Mucosa of rectum (tissue), 2 donors: Measurements from ENCODE around the gene KCNIP2.

ENCODE experiments used
- H3K27ac ChIP-seq, 2 donors: one replicate each; pipeline ENCODE4 v1.7.0; 2013; ENCODE audit warnings: inconsistent platforms in 2 of 2, low read depth in 2 of 2, low read length in 2 of 2
- H3K27me3 ChIP-seq, 2 donors: one replicate each; pipeline ENCODE4 v1.7.0; 2013; ENCODE audit warnings: low read length in 2 of 2; ENCODE audit not compliant: control insufficient read depth in 2 of 2, insufficient read depth in 2 of 2
- H3K36me3 ChIP-seq, 2 donors: one replicate each; pipeline ENCODE4 v1.7.0; 2013; ENCODE audit warnings: low read length in 2 of 2; ENCODE audit not compliant: control insufficient read depth in 2 of 2, insufficient read depth in 2 of 2
- H3K4me1 ChIP-seq, 2 donors: one replicate each; pipeline ENCODE4 v1.7.0; 2013; ENCODE audit warnings: low read length in 2 of 2, mild to moderate bottlenecking in 1 of 2; ENCODE audit not compliant: control insufficient read depth in 2 of 2, insufficient read depth in 2 of 2
- H3K4me3 ChIP-seq, 2 donors: one replicate each; pipeline ENCODE4 v1.7.0; 2013; ENCODE audit warnings: low read length in 2 of 2
- H3K9ac ChIP-seq, 2 donors: one replicate each; pipeline ENCODE4 v1.7.0; 2013; ENCODE audit warnings: low read length in 2 of 2, low read depth in 1 of 2, mild to moderate bottlenecking in 1 of 2
- H3K9me3 ChIP-seq, 2 donors: one replicate each; pipeline ENCODE4 v1.7.0; 2013; ENCODE audit warnings: low read length in 2 of 2; ENCODE audit not compliant: control insufficient read depth in 2 of 2
- donor health status: healthy.
- donor health status: Normal muscosa, but diverticular disease.

Gene KCNIP2

GRCh38 chr10:101838416-101838970 is 5.1 kb downstream of the KCNIP2 start:
- H3K4me1 ChIP-seq, result peaks cover 17 to 19% of the 10 kb centered on the region in 2 donors
- H3K27me3 ChIP-seq, result no peaks in the 10 kb centered on the region
- H3K27ac ChIP-seq, result no peak overlapping the region
- no peaks in the 10 kb centered on the region for H3K9me3 ChIP-seq
- no peak overlapping the region for H3K9ac ChIP-seq
- H3K36me3 ChIP-seq, result no peaks in the 10 kb centered on the region
- no peak overlapping the region for H3K4me3 ChIP-seq

GRCh38 chr10:101837748-101838147 is 5.9 kb downstream of the KCNIP2 start:
- H3K27ac ChIP-seq, result no peak overlapping the region
- no peaks in the 10 kb centered on the region for H3K9me3 ChIP-seq
- H3K4me1 ChIP-seq, result peaks cover 17 to 19% of the 10 kb centered on the region in 2 donors
- no peaks in the 10 kb centered on the region for H3K36me3 ChIP-seq
- no peak overlapping the region for H3K4me3 ChIP-seq
- no peak overlapping the region for H3K9ac ChIP-seq
- no peaks in the 10 kb centered on the region for H3K27me3 ChIP-seq

DNA sequence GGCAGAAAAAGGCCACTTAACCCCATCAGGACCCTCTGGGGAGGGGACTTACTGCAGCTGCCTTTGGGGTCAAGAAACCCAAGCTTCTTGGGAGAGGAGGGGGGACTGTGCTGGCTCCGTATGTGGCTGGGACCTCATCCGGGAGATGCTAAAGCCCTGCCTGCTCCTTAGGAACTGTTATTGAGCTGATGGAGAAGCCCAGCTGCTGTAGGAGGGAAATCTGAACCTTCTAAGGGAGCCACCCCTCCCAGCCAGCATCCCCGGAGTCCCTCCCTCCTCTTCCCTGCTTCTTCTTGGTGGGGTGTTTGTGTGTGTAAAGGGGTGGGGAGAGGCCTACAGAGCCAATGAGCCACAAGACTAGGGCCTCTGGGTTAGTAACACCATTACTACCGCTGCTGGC is 8.2 kb downstream of the KCNIP2 start:
- Histone ChIP-seq H3K9ac (no peak overlapping the region), H3K4me3 (no peak overlapping the region), H3K36me3 (no peaks in the 10 kb centered on the region), H3K27ac (no peak overlapping the region), H3K27me3 (no peaks in the 10 kb centered on the region), H3K4me1 (peaks cover 13 to 16% of the 10 kb centered on the region in 2 donors), H3K9me3 (no peaks in the 10 kb centered on the region)

- no peak overlapping the region for H3K27ac ChIP-seq
- no peaks in the 10 kb centered on the region for H3K36me3 ChIP-seq
- H3K27me3 ChIP-seq, result no peaks in the 10 kb centered on the region
- no peaks in the 10 kb centered on the region for H3K9me3 ChIP-seq
- H3K4me3 ChIP-seq, result no peak overlapping the region
- peaks cover 12 to 17% of the 10 kb centered on the region in 2 donors for H3K4me1 ChIP-seq
- no peak overlapping the region for H3K9ac ChIP-seq
These were observed 9.3 kb downstream of the KCNIP2 start for GRCh38 chr10:101834341-101834740.

DNA sequence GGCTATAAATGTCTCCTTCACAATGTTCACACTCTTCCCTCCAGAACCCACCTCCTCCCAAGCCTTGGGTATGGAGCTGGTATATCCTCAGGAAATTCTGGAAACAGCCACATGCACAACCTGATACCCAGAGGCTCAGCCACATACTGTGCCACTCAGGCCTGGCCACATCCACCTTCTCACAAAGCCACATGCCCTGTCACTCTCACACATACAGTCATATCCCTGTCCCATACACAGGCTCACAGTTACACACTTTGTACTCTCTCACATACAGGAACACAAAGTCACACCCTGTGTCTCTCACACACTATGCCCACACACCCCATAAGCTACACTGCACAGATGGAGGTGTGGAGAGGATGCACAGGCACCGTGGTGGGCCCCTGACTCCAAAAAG is 10.1 kb downstream of the KCNIP2 start:
- Histone ChIP-seq H3K27me3 (no peaks in the 10 kb centered on the region), H3K9ac (no peak overlapping the region), H3K27ac (no peak overlapping the region), H3K9me3 (no peaks in the 10 kb centered on the region), H3K4me1 (peaks cover 10 to 17% of the 10 kb centered on the region in 2 donors), H3K4me3 (no peak overlapping the region), H3K36me3 (no peaks in the 10 kb centered on the region)

DNA sequence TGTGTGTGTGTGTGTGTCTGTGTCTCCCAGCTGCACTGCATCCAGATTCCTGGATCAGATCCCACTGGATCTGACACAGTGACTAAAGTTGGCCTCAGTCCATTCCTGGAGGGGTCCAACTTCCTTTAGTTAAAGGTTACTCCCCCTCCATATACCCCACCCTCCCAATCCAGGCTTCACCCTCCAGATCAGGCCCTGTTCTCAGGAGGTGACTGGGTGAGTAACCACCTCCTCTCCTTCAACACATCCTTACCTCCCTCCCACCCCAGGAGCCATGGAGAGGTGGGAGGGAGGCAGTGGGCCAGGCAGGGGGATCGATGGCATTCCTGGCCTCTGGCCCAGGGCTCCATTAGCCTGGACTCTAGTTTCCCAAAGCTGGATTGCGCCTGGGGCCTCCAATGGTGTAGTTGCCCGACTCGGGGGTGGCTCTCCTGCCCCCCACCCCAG is 11.3 kb downstream of the KCNIP2 start:
- no peaks in the 10 kb centered on the region for H3K27me3 ChIP-seq
- H3K36me3 ChIP-seq, result peaks cover 0 to 3% of the 10 kb centered on the region in 2 donors
- H3K4me3 ChIP-seq, result no peak overlapping the region
- no peak overlapping the region for H3K9ac ChIP-seq
- H3K4me1 ChIP-seq, result peaks cover 10 to 17% of the 10 kb centered on the region in 2 donors
- no peak overlapping the region for H3K27ac ChIP-seq
- no peaks in the 10 kb centered on the region for H3K9me3 ChIP-seq

- H3K9me3 ChIP-seq, result no peaks in the 10 kb centered on the region
- H3K9ac ChIP-seq, result peak overlapping the region; percentile 58 to 74
- H3K27ac ChIP-seq, result peak overlapping the region; percentile 58 to 85
- H3K27me3 ChIP-seq, result no peaks in the 10 kb centered on the region
- peak overlapping the region; percentile 69 to 75 for H3K4me3 ChIP-seq
- H3K36me3 ChIP-seq, result peaks cover 0 to 3% of the 10 kb centered on the region in 2 donors
- peaks cover 10 to 17% of the 10 kb centered on the region in 2 donors for H3K4me1 ChIP-seq
These were observed 12.3 kb downstream of the KCNIP2 start for GRCh38 chr10:101831169-101831811.

GRCh38 chr10:101830322-101831168 is 13.1 kb downstream of the KCNIP2 start:
- Histone ChIP-seq H3K4me1 (peaks cover 10 to 17% of the 10 kb centered on the region in 2 donors), H3K9me3 (no peaks in the 10 kb centered on the region), H3K27me3 (no peaks in the 10 kb centered on the region), H3K27ac (peak overlapping the region; percentile 60 to 85), H3K4me3 (peak overlapping the region; percentile 69 to 75), H3K9ac (peak overlapping the region; percentile 58 to 74), H3K36me3 (peaks cover 0 to 3% of the 10 kb centered on the region in 2 donors)

DNA sequence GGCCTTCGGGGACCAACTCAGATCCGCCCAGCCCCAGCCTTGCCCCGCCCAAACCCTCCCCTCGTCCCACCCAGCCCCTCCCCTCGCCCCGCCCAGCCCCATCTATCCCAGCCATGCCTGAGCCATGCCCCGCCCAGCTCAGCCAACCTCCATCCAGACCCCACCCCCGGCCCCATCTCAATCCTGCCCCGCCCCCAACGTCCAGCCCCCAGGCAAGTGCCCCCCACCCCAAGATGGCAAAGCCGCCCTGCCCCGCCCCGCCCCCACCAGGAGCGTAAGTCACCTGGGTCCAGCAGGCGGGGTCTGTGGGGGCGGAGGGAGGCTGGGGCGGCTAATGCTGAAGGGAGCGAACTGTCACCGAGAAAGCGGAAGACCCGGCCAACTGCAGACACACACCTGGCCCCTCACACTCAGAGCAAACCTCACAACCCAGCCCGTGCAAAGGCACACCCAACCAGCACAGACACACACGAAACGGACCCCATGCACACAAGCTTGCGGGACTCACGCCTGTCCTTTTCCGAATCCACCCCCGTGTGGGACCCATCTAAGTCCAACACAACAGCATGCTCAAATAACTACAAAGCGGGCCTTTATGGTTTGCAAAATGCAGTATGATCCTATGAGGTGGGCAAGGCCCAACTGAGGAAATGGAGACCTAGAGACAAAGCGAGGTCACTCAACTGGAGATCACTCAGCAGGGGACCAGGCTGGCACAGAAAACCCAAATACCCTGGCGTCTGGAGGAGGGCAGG is 13.9 kb downstream of the KCNIP2 start:
- H3K9me3 ChIP-seq, result no peaks in the 10 kb centered on the region
- H3K36me3 ChIP-seq, result peaks cover 0 to 3% of the 10 kb centered on the region in 2 donors
- H3K27me3 ChIP-seq, result no peaks in the 10 kb centered on the region
- H3K27ac ChIP-seq, result peak overlapping the region; percentile 60 to 85
- H3K4me1 ChIP-seq, result peaks cover 10 to 17% of the 10 kb centered on the region in 2 donors
- H3K4me3 ChIP-seq, result peak overlapping the region; percentile 69 to 75
- peak overlapping the region; percentile 49 to 58 for H3K9ac ChIP-seq
